Fibroblast of lung (primary cell): ENCODE results near the gene DSCAML1.

Experiments
- CTCF ChIP-seq, 2 donors: IDR thresholded peaks in 1 of 2; conservative IDR thresholded peaks in 1 of 2; 1 replicate in 1 of 2; 2 replicates in 1 of 2; pipeline ENCODE4 v1.5.1; 2011 to 2012; ENCODE audit warnings: low read length in 2 of 2, control low read depth in 1 of 2, inconsistent platforms in 1 of 2, low read depth in 1 of 2, mild to moderate bottlenecking in 1 of 2
- EZH2 ChIP-seq: IDR thresholded peaks from 2 replicates; pipeline ENCODE4 v1.5.1; 2012; ENCODE audit warnings: low read length, control low read depth, mild to moderate bottlenecking; ENCODE audit errors: missing control alignments

- TF ChIP-seq CTCF (conservative IDR thresholded peaks at IDR 0.05 in 1 of 2, IDR thresholded peaks at IDR 0.05 in 1 of 2; ENCODE audit: low read depth in 1 of 2, low read length in 2 of 2) (no peak), EZH2 (no peak)
Measured at GRCh38 chr11:117806846-117807245, 9.8 kb upstream of the DSCAML1 start.
